SJSA1 (cell line): ENCODE results near the gene MSH2. TPM values are rescaled to one million over a fixed set of nuclear protein-coding genes. Genes with fewer than 3 reads are reported as not detected.

ENCODE experiments used
- DNase-seq, 2 experiments: peaks; one replicate each; pipeline ENCODE4 v3.0.0-alpha.2; 2015 to 2020; ENCODE audit warnings: low spot score in 2 of 2, low read depth in 1 of 2
- H3K27ac ChIP-seq: fragments of 250-450 bp; sonication (Bioruptor Pico); 2 replicates; pipeline ENCODE4 v1.5.1; 2020; ENCODE audit warnings: mild to moderate bottlenecking, moderate library complexity
- H3K27me3 ChIP-seq: fragments of 250-450 bp; sonication (Bioruptor Pico); replicated peaks from 2 replicates; pipeline ENCODE4 v1.5.1; 2020; ENCODE audit warnings: mild to moderate bottlenecking, moderate library complexity
- H3K36me3 ChIP-seq: fragments of 250-450 bp; sonication (Bioruptor Pico); 2 replicates; pipeline ENCODE4 v1.5.1; 2020; ENCODE audit warnings: mild to moderate bottlenecking
- H3K4me1 ChIP-seq: fragments of 250-450 bp; sonication (Bioruptor Pico); replicated peaks from 2 replicates; pipeline ENCODE4 v1.6.1; 2021; ENCODE audit warnings: mild to moderate bottlenecking
- H3K4me3 ChIP-seq: fragments of 250-450 bp; sonication (Bioruptor Pico); 2 replicates; pipeline ENCODE4 v1.5.1; 2020; ENCODE audit warnings: mild to moderate bottlenecking
- H3K9me3 ChIP-seq: fragments of 250-450 bp; sonication (Bioruptor Pico); replicated peaks from 2 replicates; pipeline ENCODE4 v1.5.1; 2020; ENCODE audit warnings: mild to moderate bottlenecking
- total RNA-seq: library from RNA; depleted of rRNA; stranded (reverse); fragments of >200 nt; shearing (Covaris generic); gene quantifications from 2 replicates; pipeline ENCODE4 v1.2.3, GENCODE V29; 2014

The MSH2 gene
- total RNA-seq, 1 experiment from 2014 or later = 50.4 TPM

- H3K9me3 ChIP-seq = no peaks in the 10 kb centered on the region
- peaks cover 38% of the 10 kb centered on the region for H3K36me3 ChIP-seq
- no peak overlapping the region for H3K27ac ChIP-seq
- no peak for DNase-seq
- no peak overlapping the region for H3K4me3 ChIP-seq
- H3K4me1 ChIP-seq = no peaks in the 10 kb centered on the region
- no peaks in the 10 kb centered on the region for H3K27me3 ChIP-seq
Measured at GRCh38 chr2:47471429-47472116, 68.6 kb downstream of the MSH2 start.

GRCh38 chr2:47479863-47480262 lies 76.9 kb downstream of the MSH2 start:
- Histone ChIP-seq H3K4me1 (no peaks in the 10 kb centered on the region), H3K4me3 (no peak overlapping the region), H3K9me3 (no peaks in the 10 kb centered on the region), H3K27me3 (no peaks in the 10 kb centered on the region), H3K27ac (no peak overlapping the region), H3K36me3 (peaks cover 33% of the 10 kb centered on the region)
- no peak for DNase-seq

- no peak overlapping the region for H3K4me3 ChIP-seq
- peaks cover 5% of the 10 kb centered on the region for H3K4me1 ChIP-seq
- DNase-seq = no peak
- H3K9me3 ChIP-seq = no peaks in the 10 kb centered on the region
- no peaks in the 10 kb centered on the region for H3K27me3 ChIP-seq
- H3K36me3 ChIP-seq = peaks cover 20% of the 10 kb centered on the region
- H3K27ac ChIP-seq = no peak overlapping the region
Measured at GRCh38 chr2:47483191-47483590, 80.2 kb downstream of the MSH2 start.

DNA sequence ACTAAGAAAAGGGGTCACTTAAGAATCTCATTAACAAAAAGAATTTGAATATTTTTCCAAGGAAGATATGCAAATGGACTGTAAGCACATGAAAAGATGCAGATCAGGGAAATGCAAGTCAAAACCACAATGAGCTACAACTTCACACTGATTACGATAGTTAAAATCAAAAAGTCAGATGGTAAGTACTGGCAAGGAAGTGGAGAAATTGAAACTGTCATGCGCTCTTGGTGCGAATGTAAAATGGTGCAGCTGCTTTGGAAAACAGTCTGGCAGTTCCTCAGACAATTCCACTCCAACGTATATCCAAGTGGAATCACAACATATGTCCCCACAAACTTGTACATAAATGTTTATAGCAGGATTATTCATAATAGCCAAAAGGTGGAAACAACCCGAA lies 81.4 kb downstream of the MSH2 start:
- H3K27ac ChIP-seq = no peak overlapping the region
- peaks cover 15% of the 10 kb centered on the region for H3K36me3 ChIP-seq
- H3K4me1 ChIP-seq = peaks cover 17% of the 10 kb centered on the region
- no peaks in the 10 kb centered on the region for H3K9me3 ChIP-seq
- H3K4me3 ChIP-seq = no peak overlapping the region
- no peak for DNase-seq
- no peaks in the 10 kb centered on the region for H3K27me3 ChIP-seq

- no peaks in the 10 kb centered on the region for H3K27me3 ChIP-seq
- H3K27ac ChIP-seq = no peak overlapping the region
- no peak for DNase-seq
- H3K9me3 ChIP-seq = no peaks in the 10 kb centered on the region
- H3K4me3 ChIP-seq = no peak overlapping the region
- peaks cover 15% of the 10 kb centered on the region for H3K36me3 ChIP-seq
- H3K4me1 ChIP-seq = peaks cover 19% of the 10 kb centered on the region
Measured at GRCh38 chr2:47485177-47485576, 82.2 kb downstream of the MSH2 start.

- Histone ChIP-seq H3K9me3 (no peaks in the 10 kb centered on the region), H3K4me1 (peaks cover 23% of the 10 kb centered on the region), H3K4me3 (no peak overlapping the region), H3K27me3 (no peaks in the 10 kb centered on the region), H3K27ac (no peak overlapping the region), H3K36me3 (peaks cover 11% of the 10 kb centered on the region)
- no peak for DNase-seq
Measured at GRCh38 chr2:47485751-47486300, 82.9 kb downstream of the MSH2 start.

GRCh38 chr2:47486841-47487497 lies 84.0 kb downstream of the MSH2 start:
- Histone ChIP-seq H3K4me1 (peaks cover 23% of the 10 kb centered on the region), H3K9me3 (no peaks in the 10 kb centered on the region; the same call in 1 of the 2 replicates), H3K4me3 (no peak overlapping the region), H3K36me3 (peaks cover 9% of the 10 kb centered on the region), H3K27me3 (no peaks in the 10 kb centered on the region), H3K27ac (no peak overlapping the region)
- no peak for DNase-seq

GRCh38 chr2:47487498-47487875 lies 84.5 kb downstream of the MSH2 start:
- Histone ChIP-seq H3K4me3 (no peak overlapping the region), H3K9me3 (no peaks in the 10 kb centered on the region; the same call in 1 of the 2 replicates), H3K27me3 (no peaks in the 10 kb centered on the region), H3K4me1 (peaks cover 23% of the 10 kb centered on the region), H3K27ac (no peak overlapping the region), H3K36me3 (peaks cover 9% of the 10 kb centered on the region)
- no peak for DNase-seq

DNA sequence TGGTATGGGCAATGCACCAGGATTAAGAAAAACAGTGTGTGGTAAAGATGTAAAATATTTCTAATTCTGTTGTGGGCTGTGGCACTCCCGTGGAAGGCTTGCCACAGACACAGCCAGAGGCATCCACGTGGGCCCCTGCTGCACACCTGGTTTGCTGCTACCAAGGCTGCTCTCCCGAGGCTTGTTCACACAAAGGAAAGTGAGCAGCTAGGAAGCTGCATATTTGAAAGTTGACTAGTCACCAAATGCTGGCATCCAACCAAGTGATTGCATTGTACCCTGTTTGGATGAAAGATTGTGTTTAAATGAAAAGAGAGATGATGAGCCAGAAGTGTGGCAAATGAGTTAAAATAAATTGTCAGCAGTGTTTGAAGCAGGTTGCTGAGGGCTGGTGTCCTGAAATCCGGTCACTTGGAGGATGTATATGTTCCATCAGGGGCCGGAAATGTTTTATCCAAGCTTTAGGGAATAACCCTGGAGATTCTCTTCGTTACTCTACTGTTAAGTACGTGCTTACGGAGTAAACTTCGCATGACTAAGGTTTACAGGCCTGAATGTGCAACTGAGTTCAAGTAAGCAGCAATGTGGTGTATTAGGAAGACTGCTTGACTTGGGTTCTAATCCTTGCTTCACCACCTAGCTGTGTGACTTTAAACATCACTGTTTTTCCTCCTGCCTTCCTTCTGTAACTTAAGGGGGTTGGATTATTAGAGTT lies 86.1 kb downstream of the MSH2 start:
- Histone ChIP-seq H3K27ac (peak overlapping the region; percentile 17; the same call in 1 of the 2 replicates), H3K4me3 (no peak overlapping the region), H3K36me3 (peaks cover 9% of the 10 kb centered on the region), H3K4me1 (peaks cover 23% of the 10 kb centered on the region), H3K27me3 (no peaks in the 10 kb centered on the region), H3K9me3 (no peaks in the 10 kb centered on the region; the same call in 1 of the 2 replicates)
- peak; percentile 68 to 69 for DNase-seq

DNA sequence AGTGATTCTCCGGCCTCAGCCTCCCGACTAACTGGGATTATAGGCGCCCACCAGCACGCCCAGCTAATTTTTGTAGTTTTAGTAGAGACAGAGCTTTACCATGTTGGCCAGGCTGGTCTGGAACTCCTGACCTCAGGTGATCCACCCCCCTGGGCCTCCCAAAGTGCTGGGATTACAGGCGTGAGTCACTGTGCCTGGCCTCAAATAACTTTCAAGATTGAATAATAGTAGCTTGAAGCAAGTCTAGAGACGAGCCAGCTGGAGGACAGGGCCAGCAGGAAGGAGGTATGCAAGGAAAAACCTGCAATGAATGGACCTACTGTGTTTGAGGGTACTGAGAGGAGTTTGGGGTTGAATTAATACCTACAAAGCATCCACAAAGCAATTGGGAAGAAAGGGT lies 87.5 kb downstream of the MSH2 start:
- Histone ChIP-seq H3K36me3 (no peaks in the 10 kb centered on the region), H3K4me3 (no peak overlapping the region), H3K4me1 (peaks cover 23% of the 10 kb centered on the region), H3K27ac (no peak overlapping the region), H3K9me3 (no peaks in the 10 kb centered on the region; the same call in 1 of the 2 replicates), H3K27me3 (no peaks in the 10 kb centered on the region)
- DNase-seq = no peak

DNA sequence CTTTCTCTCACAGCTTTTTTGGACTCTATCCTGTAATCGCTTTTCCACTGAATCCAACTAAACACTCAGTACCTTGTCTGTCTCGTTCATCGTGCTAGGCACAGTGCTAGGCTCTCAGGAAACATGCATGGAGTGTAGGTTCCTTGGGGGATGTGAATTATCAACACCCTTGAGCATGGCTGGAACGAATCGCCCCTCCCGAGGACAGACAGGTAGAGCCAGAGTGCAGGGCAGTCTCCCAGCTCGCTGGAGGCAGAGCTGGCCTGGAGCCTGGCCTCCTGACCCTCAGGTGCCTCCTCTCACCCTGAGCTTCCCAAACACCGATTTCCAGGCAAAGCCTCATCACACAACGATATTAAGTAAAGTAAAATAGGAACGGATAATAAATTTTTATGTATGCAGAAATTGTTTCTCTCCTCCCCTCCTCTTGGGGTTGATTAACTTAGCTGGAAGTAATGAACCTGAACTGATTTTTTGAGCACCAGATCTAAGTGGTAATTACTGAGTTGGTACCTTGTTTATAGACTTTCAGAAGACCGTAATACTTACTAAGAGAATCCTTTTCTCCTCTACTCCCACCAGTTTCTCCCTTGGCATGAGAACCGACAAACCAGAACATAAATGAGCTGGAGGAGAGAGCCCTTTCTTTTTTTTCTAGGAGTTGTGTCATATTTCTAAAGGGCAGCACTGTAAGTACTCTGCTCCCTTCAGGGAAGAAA lies 90.5 kb downstream of the MSH2 start:
- Histone ChIP-seq H3K27me3 (no peaks in the 10 kb centered on the region), H3K27ac (no peak overlapping the region), H3K4me1 (peaks cover 15% of the 10 kb centered on the region), H3K36me3 (no peaks in the 10 kb centered on the region), H3K9me3 (no peaks in the 10 kb centered on the region; the same call in 1 of the 2 replicates), H3K4me3 (no peak overlapping the region)
- DNase-seq = no peak

DNA sequence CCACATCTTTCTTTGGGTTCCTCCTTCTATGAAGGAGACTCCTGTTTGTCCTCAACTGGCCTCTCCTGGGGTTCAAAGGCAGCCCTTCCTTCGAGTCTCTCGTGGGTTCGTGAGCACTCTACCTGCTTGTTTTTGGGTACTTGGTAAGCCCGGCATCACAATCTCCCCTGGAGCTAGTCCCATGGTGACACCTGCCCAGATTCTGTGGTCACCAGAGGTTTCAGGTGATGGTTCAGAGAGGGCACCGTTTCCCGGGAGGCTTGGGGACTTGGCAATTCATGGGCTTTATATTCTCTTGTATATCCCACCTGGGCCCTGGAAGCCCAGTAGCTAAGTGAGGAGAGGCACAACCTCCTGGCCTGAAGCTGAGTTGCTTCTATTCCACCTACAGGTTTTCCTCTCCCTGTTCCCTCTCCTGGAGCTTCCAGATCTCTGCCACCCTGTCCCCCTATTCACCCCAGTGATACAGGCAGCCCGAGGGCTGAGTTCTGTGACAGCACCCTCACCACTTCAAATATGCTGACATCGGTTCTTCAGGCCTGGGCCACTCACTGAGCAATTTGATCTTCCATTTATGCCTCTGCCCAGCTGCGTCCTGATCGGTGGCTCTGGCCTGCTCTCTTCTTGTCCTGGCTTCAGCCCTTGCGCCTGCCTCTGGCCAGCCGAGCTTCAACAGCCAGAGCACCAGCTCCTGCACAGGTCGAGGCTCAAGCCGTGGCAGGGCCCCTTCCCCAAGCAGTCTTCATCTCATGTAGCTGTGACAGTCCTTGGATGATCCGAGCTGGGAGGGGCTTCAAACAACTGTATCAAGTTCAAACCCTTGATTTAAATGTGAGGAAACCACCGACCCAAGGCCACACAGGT lies 91.5 kb downstream of the MSH2 start:
- H3K27ac ChIP-seq = no peak overlapping the region
- H3K27me3 ChIP-seq = no peaks in the 10 kb centered on the region
- no peaks in the 10 kb centered on the region; the same call in 1 of the 2 replicates for H3K9me3 ChIP-seq
- H3K36me3 ChIP-seq = no peaks in the 10 kb centered on the region
- H3K4me3 ChIP-seq = no peak overlapping the region
- peaks cover 5% of the 10 kb centered on the region for H3K4me1 ChIP-seq
- DNase-seq = no peak
